Amygdala (tissue), 56 donors: Measurements from ENCODE around the gene MAML1.

Source experiments
- DNase-seq, 56 donors: peaks; one replicate each; lab custom pipeline; 2025; lab: John Stamatoyannopoulos, UW

The MAML1 gene

GRCh38 chr5:179817890-179818745 is 85.5 kb downstream of the MAML1 start:
- peak in 1 of 56 donors; percentile 58 for DNase-seq

DNA sequence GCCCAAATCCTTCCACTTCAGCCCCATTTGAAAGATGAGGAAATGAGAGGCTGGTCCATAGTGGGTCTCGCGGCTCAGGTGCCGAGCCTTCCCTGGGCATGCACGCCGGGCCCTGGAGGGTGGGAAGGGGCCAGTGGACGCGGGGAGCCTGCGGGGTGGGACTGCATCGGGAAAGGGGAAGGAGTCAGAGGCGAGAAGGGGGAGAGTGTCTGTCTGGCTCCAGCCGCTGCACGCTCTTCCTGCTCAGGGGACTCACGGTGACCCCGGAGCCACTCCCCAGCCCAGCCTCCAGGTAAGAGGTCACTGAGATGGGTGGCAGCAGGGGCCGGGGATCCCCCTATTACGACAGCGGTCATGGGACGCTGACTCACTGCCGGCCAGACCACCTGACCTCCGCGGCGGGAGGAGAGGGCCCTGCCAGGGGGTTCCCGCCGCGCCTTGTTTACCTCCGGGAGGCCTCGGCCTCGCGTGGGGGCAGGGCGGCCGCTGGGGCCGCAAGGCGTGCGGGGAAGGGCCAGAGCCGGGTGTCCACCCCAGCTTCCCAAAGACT is 86.2 kb downstream of the MAML1 start:
- peak; percentile 37 to 96 (median 88) for DNase-seq

GRCh38 chr5:179819296-179820126 is 86.9 kb downstream of the MAML1 start:
- peak in 45 of 56 donors; percentile 29 to 85 (median 69) for DNase-seq

DNA sequence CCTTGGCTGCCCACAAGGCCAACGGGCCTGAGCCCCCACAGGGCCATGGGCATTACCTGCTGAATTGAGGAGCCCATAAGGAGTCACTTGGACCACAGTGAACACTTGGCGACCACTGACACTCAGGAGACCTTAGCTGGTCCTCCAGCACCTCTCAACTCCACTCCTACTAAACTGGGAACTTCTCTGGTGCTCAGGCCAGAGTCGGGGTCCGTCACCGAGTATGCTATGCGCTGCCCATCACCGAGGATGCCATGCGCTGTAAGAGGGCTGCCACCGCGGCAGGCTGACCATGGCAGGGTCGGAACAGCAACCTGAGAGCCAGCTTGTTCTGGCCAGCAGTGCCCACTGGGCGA is 87.5 kb downstream of the MAML1 start:
- DNase-seq: peak in 2 of 56 donors; percentile 57 to 67

- peak in 55 of 56 donors; percentile 40 to 93 (median 79) for DNase-seq
Observed at GRCh38 chr5:179820483-179821297, 88.1 kb downstream of the MAML1 start, which contains the start of gene SQSTM1. Gene SQSTM1, plus strand, starts transcription at chr5:179820905. Its CDS starts 32 bp downstream, at chr5:179820937.

DNA sequence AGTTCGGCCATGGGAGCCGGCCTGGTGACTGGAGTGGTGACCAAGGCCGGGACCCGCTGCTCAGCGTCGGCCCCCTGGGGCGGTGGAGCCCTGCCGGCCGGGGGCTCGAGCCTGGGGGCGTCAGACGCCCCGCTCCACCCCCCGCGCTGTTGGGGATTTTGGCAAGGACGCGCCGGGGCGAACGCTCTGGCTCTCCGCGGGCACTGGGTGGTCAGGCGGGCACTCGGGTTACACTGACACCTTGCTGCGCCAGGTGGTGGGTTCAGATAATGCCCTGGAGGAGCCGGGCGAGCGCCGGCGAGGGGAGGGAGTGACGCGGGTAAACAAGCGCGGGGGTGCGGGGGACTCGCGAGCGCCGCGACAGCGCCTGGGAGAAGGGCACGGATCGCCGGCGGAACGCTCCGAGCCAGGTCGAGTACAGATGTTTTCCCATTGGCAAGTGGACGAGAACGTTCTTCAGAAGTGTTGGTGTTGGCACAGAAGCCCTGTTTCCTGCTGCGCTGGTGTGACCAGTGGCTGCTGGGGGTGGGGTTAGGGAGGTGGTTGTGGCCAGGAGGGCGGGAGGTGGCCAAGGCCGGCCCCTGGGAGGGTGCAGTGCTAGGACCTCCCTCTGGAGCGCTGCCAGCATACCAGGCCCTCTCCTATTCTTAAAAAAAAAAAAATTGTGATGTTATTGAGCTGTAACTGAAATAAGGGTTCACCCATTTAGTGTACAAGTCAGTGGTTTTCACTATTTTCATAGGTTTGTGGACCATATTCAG is 88.9 kb downstream of the MAML1 start:
- DNase-seq: peak; percentile 12 to 92 (median 82)

DNA sequence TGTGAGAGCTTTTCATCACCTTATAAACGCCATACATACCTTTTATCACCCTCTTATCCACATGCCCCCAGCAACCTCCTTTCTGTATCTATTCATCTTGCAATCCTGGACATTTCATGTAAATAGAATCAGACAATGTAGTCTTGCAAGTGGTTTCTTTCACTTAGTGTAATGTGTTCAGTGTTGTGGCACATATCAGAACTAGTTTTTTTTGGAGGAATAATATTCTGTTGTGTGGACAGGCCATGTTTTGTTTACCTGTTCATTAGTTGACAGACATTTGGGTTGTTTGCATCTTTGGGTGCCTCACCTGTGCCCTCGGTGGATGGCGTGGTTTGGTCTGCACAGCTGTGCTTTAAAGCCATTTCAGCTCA is 89.4 kb downstream of the MAML1 start:
- no peak for DNase-seq

DNA sequence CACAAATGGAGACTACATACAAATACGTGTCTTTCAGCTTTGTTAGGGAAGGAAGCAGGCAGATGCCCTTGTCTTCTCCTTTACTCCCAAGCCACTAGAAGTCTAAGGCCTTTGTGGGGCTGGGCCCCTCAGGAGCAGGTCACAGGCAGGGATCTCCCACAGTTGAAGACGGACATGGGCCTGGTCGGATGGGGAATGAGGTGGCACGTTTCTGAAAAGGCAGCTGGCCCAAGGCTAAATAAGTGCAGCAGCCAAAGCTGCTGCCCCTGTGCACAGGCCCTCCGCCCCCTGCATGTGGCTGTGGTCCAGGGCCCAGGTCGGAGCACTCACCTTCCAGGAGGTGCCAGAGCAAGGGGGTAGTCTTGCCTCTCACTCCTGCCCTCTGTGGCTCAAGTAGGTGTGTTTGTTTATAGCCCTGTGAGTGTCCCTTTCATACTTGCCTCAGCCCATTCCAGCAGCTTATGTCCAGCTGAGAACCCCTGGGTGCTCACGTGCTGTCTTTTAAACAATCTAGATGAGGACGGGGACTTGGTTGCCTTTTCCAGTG is 89.9 kb downstream of the MAML1 start:
- DNase-seq: no peak

- DNase-seq: no peak
Observed at GRCh38 chr5:179823937-179824744, 91.5 kb downstream of the MAML1 start.

DNA sequence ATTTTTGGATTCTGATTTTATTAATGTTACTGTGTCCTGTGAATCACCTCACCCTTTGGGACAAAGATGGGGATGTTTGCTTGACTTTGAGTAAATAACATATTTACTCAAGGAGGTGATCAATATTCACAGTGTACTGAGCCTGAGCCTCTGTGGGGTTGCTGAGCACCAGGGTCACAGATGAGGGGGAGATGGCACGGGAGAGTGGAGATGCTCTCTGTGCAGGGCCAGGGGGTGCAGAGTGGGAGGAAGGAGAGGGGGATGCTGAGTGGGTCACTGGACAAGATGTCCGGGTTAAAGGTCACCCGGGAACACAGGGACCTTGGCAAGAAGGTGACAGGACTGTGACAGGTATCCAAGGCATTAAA is 92.1 kb downstream of the MAML1 start:
- DNase-seq: no peak

- DNase-seq: no peak
Observed at GRCh38 chr5:179825655-179826182, 93.1 kb downstream of the MAML1 start.
